ENCODE data around the gene ACACA. TPM values are rescaled to one million over a fixed set of nuclear protein-coding genes. Genes with fewer than 3 reads are reported as not detected.

Gene ACACA
- total and polyA plus RNA-seq, 9 of the 15 experiments (the other 6 are each of a cell fraction or from before 2014, with no cell fraction given), result 35.9 to 135 (median 88.4) TPM

DNA sequence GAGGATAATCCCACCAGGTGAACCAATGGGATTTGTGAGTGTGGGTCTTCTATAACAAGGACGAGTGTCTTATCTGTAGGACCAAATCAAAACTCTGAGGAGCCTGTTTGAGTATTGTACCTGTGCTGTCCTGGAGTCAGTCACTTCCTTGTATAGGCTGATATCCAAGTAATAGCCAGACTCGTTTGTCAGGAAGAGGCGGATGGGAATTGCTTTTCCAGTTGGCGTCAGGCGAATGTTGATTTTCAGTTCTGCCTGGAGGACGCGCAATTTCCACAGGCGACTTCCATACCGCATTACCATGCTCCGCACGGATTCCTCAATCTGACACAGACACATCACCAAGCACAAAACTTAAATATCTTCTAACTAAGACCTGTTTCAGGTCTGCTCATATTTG is 218.5 kb downstream of the ACACA start:
- DNase-seq (ENCODE audit: extremely low read depth in 1 of 4, low spot score in 3 of 4) (no peak), ATAC-seq (no peak)

More for the DNA sequence above, 218.5 kb downstream of the ACACA start:
- in situ Hi-C loops (cut with MboI), result no loop called here
- 90% methylated on average over 11 of the region's 11 CpGs for WGBS (ENCODE audit: insufficient coverage, low coverage, missing lambda C conversion rate)
- no peaks in the 10 kb centered on the region for H3K27me3 ChIP-seq (ENCODE audit: control insufficient read depth in 2 of 2, insufficient read depth in 2 of 2, low read length in 2 of 2)
- no peaks in the 10 kb centered on the region for H3K9me1 ChIP-seq (ENCODE audit: control insufficient read depth, insufficient read depth, low read length)
- FAIRE-seq, result no peak
- TF ChIP-seq HLTF (IDR thresholded peaks at IDR 0.05), result no peak
- TF ChIP-seq, protein P1, sequence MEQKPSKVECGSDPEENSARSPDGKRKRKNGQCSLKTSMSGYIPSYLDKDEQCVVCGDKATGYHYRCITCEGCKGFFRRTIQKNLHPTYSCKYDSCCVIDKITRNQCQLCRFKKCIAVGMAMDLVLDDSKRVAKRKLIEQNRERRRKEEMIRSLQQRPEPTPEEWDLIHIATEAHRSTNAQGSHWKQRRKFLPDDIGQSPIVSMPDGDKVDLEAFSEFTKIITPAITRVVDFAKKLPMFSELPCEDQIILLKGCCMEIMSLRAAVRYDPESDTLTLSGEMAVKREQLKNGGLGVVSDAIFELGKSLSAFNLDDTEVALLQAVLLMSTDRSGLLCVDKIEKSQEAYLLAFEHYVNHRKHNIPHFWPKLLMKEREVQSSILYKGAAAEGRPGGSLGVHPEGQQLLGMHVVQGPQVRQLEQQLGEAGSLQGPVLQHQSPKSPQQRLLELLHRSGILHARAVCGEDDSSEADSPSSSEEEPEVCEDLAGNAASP (IDR thresholded peaks at IDR 0.05), result no peak
- no peak for TF ChIP-seq FOXK2 (conservative IDR thresholded peaks at IDR 0.05 in 1 of 2, IDR thresholded peaks at IDR 0.05 in 1 of 2; ENCODE audit: low read depth in 2 of 2)
- no peak for TF ChIP-seq KDM2B (CRISPR knock-in tag; IDR thresholded peaks at IDR 0.05)
- TF ChIP-seq ZNF41 (CRISPR knock-in tag; conservative IDR thresholded peaks at IDR 0.05), result no peak
- TF ChIP-seq ZNF583 (CRISPR knock-in tag; IDR thresholded peaks at IDR 0.05), result no peak
- no peak for TF ChIP-seq SLC30A9 (CRISPR knock-in tag; IDR thresholded peaks at IDR 0.05)
- no peak for TF ChIP-seq PML (IDR thresholded peaks at IDR 0.05; ENCODE audit: low read length)
- TF ChIP-seq SMARCC2 (IDR thresholded peaks at IDR 0.05; ENCODE audit: low read depth), result no peak
- TF ChIP-seq, protein P2, sequence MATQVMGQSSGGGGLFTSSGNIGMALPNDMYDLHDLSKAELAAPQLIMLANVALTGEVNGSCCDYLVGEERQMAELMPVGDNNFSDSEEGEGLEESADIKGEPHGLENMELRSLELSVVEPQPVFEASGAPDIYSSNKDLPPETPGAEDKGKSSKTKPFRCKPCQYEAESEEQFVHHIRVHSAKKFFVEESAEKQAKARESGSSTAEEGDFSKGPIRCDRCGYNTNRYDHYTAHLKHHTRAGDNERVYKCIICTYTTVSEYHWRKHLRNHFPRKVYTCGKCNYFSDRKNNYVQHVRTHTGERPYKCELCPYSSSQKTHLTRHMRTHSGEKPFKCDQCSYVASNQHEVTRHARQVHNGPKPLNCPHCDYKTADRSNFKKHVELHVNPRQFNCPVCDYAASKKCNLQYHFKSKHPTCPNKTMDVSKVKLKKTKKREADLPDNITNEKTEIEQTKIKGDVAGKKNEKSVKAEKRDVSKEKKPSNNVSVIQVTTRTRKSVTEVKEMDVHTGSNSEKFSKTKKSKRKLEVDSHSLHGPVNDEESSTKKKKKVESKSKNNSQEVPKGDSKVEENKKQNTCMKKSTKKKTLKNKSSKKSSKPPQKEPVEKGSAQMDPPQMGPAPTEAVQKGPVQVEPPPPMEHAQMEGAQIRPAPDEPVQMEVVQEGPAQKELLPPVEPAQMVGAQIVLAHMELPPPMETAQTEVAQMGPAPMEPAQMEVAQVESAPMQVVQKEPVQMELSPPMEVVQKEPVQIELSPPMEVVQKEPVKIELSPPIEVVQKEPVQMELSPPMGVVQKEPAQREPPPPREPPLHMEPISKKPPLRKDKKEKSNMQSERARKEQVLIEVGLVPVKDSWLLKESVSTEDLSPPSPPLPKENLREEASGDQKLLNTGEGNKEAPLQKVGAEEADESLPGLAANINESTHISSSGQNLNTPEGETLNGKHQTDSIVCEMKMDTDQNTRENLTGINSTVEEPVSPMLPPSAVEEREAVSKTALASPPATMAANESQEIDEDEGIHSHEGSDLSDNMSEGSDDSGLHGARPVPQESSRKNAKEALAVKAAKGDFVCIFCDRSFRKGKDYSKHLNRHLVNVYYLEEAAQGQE (IDR thresholded peaks at IDR 0.05; ENCODE audit: borderline replicate concordance), result no peak
- TF ChIP-seq, protein P2 (CRISPR knock-in tag; IDR thresholded peaks at IDR 0.05; ENCODE audit: low read depth), result no peak
- no peak overlapping the region for H3K4me3 ChIP-seq
- no peaks in the 10 kb centered on the region for H3K79me2 ChIP-seq (ENCODE audit: control insufficient read depth, insufficient read depth, low read length)
- ChIA-PET CTCF (ENCODE audit: low intra/inter-chr PET ratio) (no interaction called here), POLR2A (no interaction called here)
- BruUV-seq (replicated peaks), result no TSS peak
- intact Hi-C loops (cut with micrococcal nuclease), result no loop called here
- H3K27ac ChIP-seq (ENCODE audit: extremely low read depth, low read depth, low read length), result no peak overlapping the region
- H4K20me1 ChIP-seq (replicated peaks; ENCODE audit: control insufficient read depth, insufficient read depth, low read length), result no peaks in the 10 kb centered on the region
- no peak overlapping the region for H2AFZ ChIP-seq (ENCODE audit: low read depth, low read length)
- peaks cover 88% of the 10 kb centered on the region for H3K36me3 ChIP-seq (ENCODE audit: control insufficient read depth, insufficient read depth, low read length)
- H3K4me1 ChIP-seq (replicated peaks in 1 of 2; ENCODE audit: control insufficient read depth in 2 of 2, insufficient read depth in 2 of 2, low read length in 2 of 2), result no peaks in the 10 kb centered on the region
- H3K9ac ChIP-seq (ENCODE audit: insufficient read depth in 1 of 2, low read depth in 2 of 2, low read length in 2 of 2), result no peak overlapping the region
- no peak overlapping the region for H3K4me2 ChIP-seq (ENCODE audit: insufficient read depth, low read length)
- H3K9me3 ChIP-seq (replicated peaks; ENCODE audit: control insufficient read depth, insufficient read depth, low read depth, low read length), result no peaks in the 10 kb centered on the region

All from K562 (cell line).